OCI-LY1 (cell line): ENCODE results near the gene DQX1.
A peak's percentile ranks its signal among the peaks of the same experiment; 100 is the strongest.

Experiments used
- H2AFZ ChIP-seq: fragments of 200-600 bp; sonication (generic), shearing (Covaris generic); 2 replicates; pipeline ENCODE4 v1.6.0; 2014; ENCODE audit warnings: antibody characterized with exemption, mild to moderate bottlenecking, low read length
- H3F3A ChIP-seq: fragments of 200-600 bp; sonication (generic), shearing (Covaris generic); 2 replicates; pipeline ENCODE4 v1.6.0; 2014; ENCODE audit warnings: mild to moderate bottlenecking, antibody characterized with exemption, low read length, moderate library complexity; ENCODE audit not compliant: insufficient read depth
- H3K27ac ChIP-seq: fragments of 200-600 bp; sonication (generic); 2 replicates; pipeline ENCODE4 v1.5.1; 2014; ENCODE audit warnings: low read length, mixed run types, mild to moderate bottlenecking, low read depth; ENCODE audit not compliant: poor library complexity, severe bottlenecking
- H3K27me3 ChIP-seq: fragments of 200-600 bp; sonication (generic); 2 replicates; pipeline ENCODE4 v1.6.0; 2014; ENCODE audit warnings: antibody characterized with exemption, mild to moderate bottlenecking, low read length, moderate library complexity; ENCODE audit not compliant: insufficient read depth
- H3K36me3 ChIP-seq: fragments of 200-600 bp; sonication (generic); 2 replicates; pipeline ENCODE4 v1.6.1; 2014; ENCODE audit warnings: mild to moderate bottlenecking, antibody characterized with exemption, low read length, moderate library complexity, mixed read lengths; ENCODE audit not compliant: insufficient read depth
- H3K4me1 ChIP-seq: fragments of 200-600 bp; sonication (generic); 2 replicates; pipeline ENCODE4 v1.5.1; 2014; ENCODE audit warnings: mild to moderate bottlenecking, low read length, moderate library complexity; ENCODE audit not compliant: insufficient read depth, severe bottlenecking
- H3K4me2 ChIP-seq: fragments of 200-600 bp; sonication (generic), shearing (Covaris generic); 2 replicates; pipeline ENCODE4 v1.6.1; 2014; ENCODE audit warnings: low read length
- H3K4me3 ChIP-seq: fragments of 200-600 bp; sonication (generic); 2 replicates; pipeline ENCODE4 v1.5.1; 2014; ENCODE audit warnings: low read length, low read depth, mild to moderate bottlenecking, mixed read lengths; ENCODE audit not compliant: poor library complexity, severe bottlenecking
- H3K79me2 ChIP-seq: fragments of 200-600 bp; shearing (Covaris generic); 2 replicates; pipeline ENCODE4 v1.6.1; 2016; ENCODE audit warnings: mixed run types, low read length, mixed read lengths; ENCODE audit not compliant: insufficient read depth
- H3K9ac ChIP-seq: fragments of 200-600 bp; sonication (generic), shearing (Covaris generic); 2 replicates; pipeline ENCODE4 v1.6.1; 2014; ENCODE audit warnings: mild to moderate bottlenecking, low read length, mixed read lengths
- H3K9me2 ChIP-seq: fragments of 200-600 bp; sonication (generic), shearing (Covaris generic); 2 replicates; pipeline ENCODE4 v1.6.1; 2014; ENCODE audit warnings: low read depth, mild to moderate bottlenecking, low read length, mixed read lengths
- H3K9me3 ChIP-seq: fragments of 200-600 bp; shearing (Covaris generic); 2 replicates; pipeline ENCODE4 v1.6.1; 2014; ENCODE audit warnings: low read length, mixed read lengths
- H4K20me1 ChIP-seq: fragments of 200-600 bp; sonication (generic), shearing (Covaris generic); 2 replicates; pipeline ENCODE4 v1.6.0; 2016; ENCODE audit warnings: mild to moderate bottlenecking, low read length; ENCODE audit not compliant: insufficient read depth
- EZH2 ChIP-seq: fragments of 200-600 bp; sonication (generic), shearing (Covaris generic); IDR thresholded peaks from 2 replicates; pipeline ENCODE4 v1.8.0; 2017; ENCODE audit warnings: borderline replicate concordance, mixed run types, mild to moderate bottlenecking, antibody characterized with exemption, low read length, moderate library complexity, mixed read lengths
- TF ChIP-seq, protein P1 (sequence below): fragments of 200-600 bp; sonication (generic), shearing (Covaris generic); IDR thresholded peaks from 2 replicates; pipeline ENCODE4 v1.5.1; 2017; ENCODE audit warnings: mild to moderate bottlenecking, antibody characterized with exemption, low read length, moderate library complexity, mixed read lengths

Gene DQX1

DNA sequence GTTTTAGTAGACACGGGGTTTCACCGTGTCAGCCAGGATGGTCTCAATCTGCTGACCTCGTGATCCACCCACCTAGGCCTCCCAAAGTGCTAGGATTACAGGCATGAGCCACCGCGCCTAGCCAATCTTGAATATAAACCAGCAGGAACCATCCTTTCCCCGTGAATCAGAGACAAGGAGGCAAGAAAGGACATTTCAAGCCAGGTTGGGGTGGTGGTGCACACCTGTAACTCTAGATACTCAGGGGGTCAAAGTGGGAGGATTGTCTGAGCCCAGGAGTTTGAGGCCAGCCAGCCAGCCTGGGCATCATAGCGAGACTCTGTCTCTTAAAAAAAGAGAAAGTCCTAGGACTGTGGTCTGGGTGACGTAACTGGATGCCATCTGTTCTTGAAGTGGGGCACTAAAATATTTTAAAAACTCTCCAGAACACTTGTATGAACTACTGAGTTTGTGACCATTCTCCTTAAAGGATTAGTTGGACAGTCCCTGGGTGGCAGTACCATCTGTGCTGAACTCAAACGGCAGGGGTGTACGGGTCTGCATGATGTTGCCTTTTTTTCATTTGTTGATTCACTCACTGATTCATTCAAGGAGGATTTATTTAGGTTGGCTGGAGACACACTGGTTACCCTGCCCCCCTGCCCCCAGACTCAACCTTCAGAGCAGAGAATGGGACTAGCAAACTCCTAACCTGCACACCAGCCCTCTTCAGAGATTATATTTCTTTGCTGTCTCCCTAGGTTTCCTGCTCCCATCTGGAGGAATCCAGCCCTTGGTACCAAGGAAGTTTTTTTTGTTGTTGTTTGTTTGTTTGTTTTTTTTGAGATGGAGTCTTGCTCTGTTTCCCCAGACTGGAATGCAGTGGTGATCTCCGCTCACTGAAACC, 14.7 kb downstream of the DQX1 start:
- Histone ChIP-seq H3K9ac (no peak overlapping the region), H3K4me3 (no peak overlapping the region), H3K9me2 (no peaks in the 10 kb centered on the region), H3K27ac (no peak overlapping the region), H2AFZ (no peak overlapping the region), H3K36me3 (no peaks in the 10 kb centered on the region), H3F3A (no peaks in the 10 kb centered on the region), H3K4me1 (peaks cover 22% of the 10 kb centered on the region), H3K79me2 (no peaks in the 10 kb centered on the region), H3K27me3 (peaks cover 4% of the 10 kb centered on the region; the same call in 1 of the 2 replicates), H3K9me3 (no peaks in the 10 kb centered on the region), H4K20me1 (no peaks in the 10 kb centered on the region), H3K4me2 (no peak overlapping the region)
- no peak for TF ChIP-seq EZH2
- TF ChIP-seq, protein P1, sequence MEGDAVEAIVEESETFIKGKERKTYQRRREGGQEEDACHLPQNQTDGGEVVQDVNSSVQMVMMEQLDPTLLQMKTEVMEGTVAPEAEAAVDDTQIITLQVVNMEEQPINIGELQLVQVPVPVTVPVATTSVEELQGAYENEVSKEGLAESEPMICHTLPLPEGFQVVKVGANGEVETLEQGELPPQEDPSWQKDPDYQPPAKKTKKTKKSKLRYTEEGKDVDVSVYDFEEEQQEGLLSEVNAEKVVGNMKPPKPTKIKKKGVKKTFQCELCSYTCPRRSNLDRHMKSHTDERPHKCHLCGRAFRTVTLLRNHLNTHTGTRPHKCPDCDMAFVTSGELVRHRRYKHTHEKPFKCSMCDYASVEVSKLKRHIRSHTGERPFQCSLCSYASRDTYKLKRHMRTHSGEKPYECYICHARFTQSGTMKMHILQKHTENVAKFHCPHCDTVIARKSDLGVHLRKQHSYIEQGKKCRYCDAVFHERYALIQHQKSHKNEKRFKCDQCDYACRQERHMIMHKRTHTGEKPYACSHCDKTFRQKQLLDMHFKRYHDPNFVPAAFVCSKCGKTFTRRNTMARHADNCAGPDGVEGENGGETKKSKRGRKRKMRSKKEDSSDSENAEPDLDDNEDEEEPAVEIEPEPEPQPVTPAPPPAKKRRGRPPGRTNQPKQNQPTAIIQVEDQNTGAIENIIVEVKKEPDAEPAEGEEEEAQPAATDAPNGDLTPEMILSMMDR = no peak

- H2AFZ ChIP-seq = no peak overlapping the region
- peaks cover 4% of the 10 kb centered on the region; the same call in 1 of the 2 replicates for H3K27me3 ChIP-seq
- no peak overlapping the region for H3K9ac ChIP-seq
Measured at GRCh38 chr2:74510272-74510671, 15.8 kb downstream of the DQX1 start.

DNA sequence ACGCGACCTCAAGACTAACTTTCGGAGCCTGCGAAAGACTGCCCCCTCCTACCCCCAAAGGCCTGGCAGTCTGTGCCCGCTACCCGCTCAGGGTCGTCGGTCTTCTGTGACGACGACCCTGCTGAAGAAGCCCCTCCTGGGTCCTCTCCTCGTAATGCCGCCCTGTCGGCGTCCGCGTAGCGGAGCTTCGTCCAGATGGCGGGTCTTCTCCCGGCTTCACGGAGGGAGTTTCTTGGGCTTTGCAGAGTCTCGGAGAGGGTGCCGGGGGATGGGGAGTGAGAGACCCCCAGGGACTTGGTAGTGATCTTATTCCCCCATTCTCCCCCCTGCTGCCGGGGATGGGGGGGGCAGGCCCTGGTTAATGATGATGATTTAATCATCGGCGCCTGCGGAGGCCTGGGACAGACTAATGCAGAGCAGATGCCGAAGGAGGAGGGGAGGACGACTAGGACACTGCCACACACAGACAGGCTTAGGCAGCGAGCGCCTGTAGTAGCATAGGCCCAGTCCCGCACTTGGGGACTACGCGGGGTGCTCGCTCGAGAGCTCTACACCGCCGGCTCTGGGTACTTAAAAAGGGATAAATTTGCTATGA, 18.0 kb downstream of the DQX1 start:
- H3K27ac ChIP-seq = peak overlapping the region; percentile 95

More at GRCh38 chr2:74510272-74510671, 15.8 kb downstream of the DQX1 start:
- Histone ChIP-seq H4K20me1 (no peaks in the 10 kb centered on the region), H3K4me2 (no peak overlapping the region), H3K36me3 (peaks cover 9% of the 10 kb centered on the region), H3K9me2 (no peaks in the 10 kb centered on the region), H3K27ac (no peak overlapping the region), H3F3A (no peaks in the 10 kb centered on the region), H3K4me3 (no peak overlapping the region), H3K4me1 (peaks cover 23% of the 10 kb centered on the region), H3K9me3 (no peaks in the 10 kb centered on the region), H3K79me2 (no peaks in the 10 kb centered on the region)
- TF ChIP-seq, protein P1 = no peak
- no peak for TF ChIP-seq EZH2

More for the DNA sequence above, 18.0 kb downstream of the DQX1 start:
- H4K20me1 ChIP-seq = no peaks in the 10 kb centered on the region
- no peaks in the 10 kb centered on the region for H3K9me3 ChIP-seq
- peak overlapping the region; percentile 86 for H3K4me3 ChIP-seq
- peaks cover 17% of the 10 kb centered on the region for H3K36me3 ChIP-seq
- H3K27me3 ChIP-seq = peaks cover 3% of the 10 kb centered on the region; the same call in 1 of the 2 replicates
- no peak for TF ChIP-seq EZH2
- TF ChIP-seq, protein P1 = no peak
- peaks cover 30% of the 10 kb centered on the region for H3K4me1 ChIP-seq
- peak overlapping the region; percentile 90 for H3K9ac ChIP-seq
- no peaks in the 10 kb centered on the region for H3K79me2 ChIP-seq
- H2AFZ ChIP-seq = peak overlapping the region; percentile 39; the same call in 1 of the 2 replicates
- no peaks in the 10 kb centered on the region for H3F3A ChIP-seq
- peak overlapping the region; percentile 95 for H3K4me2 ChIP-seq
- no peaks in the 10 kb centered on the region for H3K9me2 ChIP-seq
